GM23248 (cell line): ENCODE measurements around the gene PIP5K1B.

Source experiments
- EZH2 ChIP-seq: fragments of 200-600 bp; sonication (generic); IDR thresholded peaks from 2 replicates; pipeline ENCODE4 v1.6.1; 2018; ENCODE audit warnings: antibody characterized with exemption, mild to moderate bottlenecking; ENCODE audit not compliant: insufficient read depth, poor library complexity, severe bottlenecking
- EZH2phosphoT487 ChIP-seq: fragments of 200-600 bp; sonication (generic); IDR thresholded peaks from 2 replicates; pipeline ENCODE4 v1.6.1; 2018; ENCODE audit warnings: antibody characterized with exemption, moderate library complexity, mild to moderate bottlenecking, low read depth; ENCODE audit not compliant: insufficient read depth

DNA sequence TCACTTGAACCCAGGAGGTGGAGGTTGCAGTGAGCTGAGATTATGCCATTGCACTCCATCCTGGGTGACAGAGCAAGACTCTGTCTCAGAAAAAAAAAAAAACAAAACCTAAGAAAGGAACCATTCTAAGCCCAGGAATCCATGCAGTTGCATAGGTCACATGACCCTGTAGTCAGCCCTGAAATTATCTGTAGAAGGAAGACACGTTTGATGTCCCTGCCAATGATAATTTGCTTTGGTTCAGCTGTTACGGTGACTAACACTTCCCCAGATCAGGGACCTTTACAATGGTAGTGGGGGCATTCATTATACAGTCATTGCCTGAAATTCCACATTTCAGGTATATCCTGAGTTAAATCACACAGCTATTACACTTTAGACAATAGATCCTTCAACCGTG is 258.4 kb downstream of the PIP5K1B start:
- TF ChIP-seq EZH2phosphoT487 = no peak
- no peak for TF ChIP-seq EZH2
